Thyroid gland (tissue), 4 donors: ENCODE measurements around the gene DCAF11.

Source experiments
- POLR2A ChIP-seq, 2 donors: fragments of 450-650 bp; IDR thresholded peaks; one replicate each; pipeline ENCODE4 v1.6.1; 2017; ENCODE audit warnings: antibody characterized with exemption in 2 of 2, mild to moderate bottlenecking in 2 of 2, moderate library complexity in 1 of 2
- TF ChIP-seq, protein P1 (sequence below), 6 experiments: fragments of 200-600 bp in 3 of 6; fragments of 450-650 bp in 3 of 6; sonication (generic) in 3 of 6; IDR thresholded peaks; one replicate each; pipeline ENCODE4 v1.5.1; 2016 to 2019; ENCODE audit warnings: antibody characterized with exemption in 6 of 6, mild to moderate bottlenecking in 2 of 6, inconsistent platforms in 1 of 6, moderate library complexity in 1 of 6

DNA sequence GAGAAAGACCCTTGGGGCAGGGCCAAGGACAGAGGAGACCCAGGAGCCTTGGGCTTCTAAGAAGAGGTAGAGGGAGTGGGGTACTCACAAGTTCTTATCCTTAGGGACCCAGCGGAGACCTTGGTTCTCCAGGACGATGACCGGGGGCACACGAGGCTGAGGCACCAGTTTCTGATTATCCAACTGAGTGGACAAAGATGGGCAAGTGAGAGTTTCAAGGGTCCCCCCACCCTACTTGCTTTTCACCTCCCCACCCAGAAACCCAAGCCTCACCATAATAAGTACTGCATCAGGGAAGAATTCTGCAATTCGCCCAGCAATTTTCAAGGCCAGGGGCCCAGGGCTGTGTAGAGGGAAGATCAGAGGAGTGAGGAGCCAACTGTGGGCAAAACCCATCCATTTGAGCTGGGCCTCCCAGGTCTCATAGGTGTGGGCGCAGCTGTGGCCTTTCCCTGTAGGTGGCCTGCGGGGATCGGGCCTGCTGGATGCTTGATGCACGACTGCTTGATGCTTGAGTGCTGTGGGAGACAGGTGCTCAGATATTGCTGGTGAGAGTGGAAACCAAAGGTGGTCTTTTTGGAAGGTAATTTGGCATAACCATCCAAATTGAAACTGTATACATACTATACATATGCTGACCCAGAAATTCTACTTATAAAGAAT is 24.8 kb downstream of the DCAF11 start:
- TF ChIP-seq, protein P1, sequence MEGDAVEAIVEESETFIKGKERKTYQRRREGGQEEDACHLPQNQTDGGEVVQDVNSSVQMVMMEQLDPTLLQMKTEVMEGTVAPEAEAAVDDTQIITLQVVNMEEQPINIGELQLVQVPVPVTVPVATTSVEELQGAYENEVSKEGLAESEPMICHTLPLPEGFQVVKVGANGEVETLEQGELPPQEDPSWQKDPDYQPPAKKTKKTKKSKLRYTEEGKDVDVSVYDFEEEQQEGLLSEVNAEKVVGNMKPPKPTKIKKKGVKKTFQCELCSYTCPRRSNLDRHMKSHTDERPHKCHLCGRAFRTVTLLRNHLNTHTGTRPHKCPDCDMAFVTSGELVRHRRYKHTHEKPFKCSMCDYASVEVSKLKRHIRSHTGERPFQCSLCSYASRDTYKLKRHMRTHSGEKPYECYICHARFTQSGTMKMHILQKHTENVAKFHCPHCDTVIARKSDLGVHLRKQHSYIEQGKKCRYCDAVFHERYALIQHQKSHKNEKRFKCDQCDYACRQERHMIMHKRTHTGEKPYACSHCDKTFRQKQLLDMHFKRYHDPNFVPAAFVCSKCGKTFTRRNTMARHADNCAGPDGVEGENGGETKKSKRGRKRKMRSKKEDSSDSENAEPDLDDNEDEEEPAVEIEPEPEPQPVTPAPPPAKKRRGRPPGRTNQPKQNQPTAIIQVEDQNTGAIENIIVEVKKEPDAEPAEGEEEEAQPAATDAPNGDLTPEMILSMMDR (IDR thresholded peaks at IDR 0.05): no peak
- TF ChIP-seq POLR2A (IDR thresholded peaks at IDR 0.05): no peak
